Ishikawa (cell line): ENCODE results near the gene ALMS1.

ENCODE experiments used
- CEBPB ChIP-seq: IDR thresholded peaks from 2 replicates; pipeline ENCODE4 v1.6.1; 2012
- EGR1 ChIP-seq: IDR thresholded peaks from 2 replicates; pipeline ENCODE4 v1.6.1; 2012
- FOXM1 ChIP-seq: IDR thresholded peaks from 2 replicates; pipeline ENCODE4 v1.6.1; 2012; ENCODE audit warnings: low read depth, borderline replicate concordance
- RAD21 ChIP-seq: IDR thresholded peaks from 2 replicates; pipeline ENCODE4 v1.6.1; 2012; ENCODE audit warnings: low read depth
- TAF1 ChIP-seq: IDR thresholded peaks from 2 replicates; pipeline ENCODE4 v1.6.1; 2012; ENCODE audit warnings: low read depth, mild to moderate bottlenecking
- TCF12 ChIP-seq: IDR thresholded peaks from 2 replicates; pipeline ENCODE4 v1.6.1; 2012; ENCODE audit warnings: low read depth
- TEAD4 ChIP-seq: IDR thresholded peaks from 2 replicates; pipeline ENCODE4 v1.6.1; 2012
- YY1 ChIP-seq: IDR thresholded peaks from 2 replicates; pipeline ENCODE4 v1.6.1; 2012; ENCODE audit warnings: low read depth
- TF ChIP-seq, protein P1 (sequence below): IDR thresholded peaks from 2 replicates; pipeline ENCODE4 v1.6.1; 2012
- TF ChIP-seq, protein P2 (sequence below): IDR thresholded peaks from 2 replicates; pipeline ENCODE4 v1.6.1; 2012; ENCODE audit warnings: low read depth, mild to moderate bottlenecking
- TF ChIP-seq, protein P3 (sequence below): IDR thresholded peaks from 2 replicates; pipeline ENCODE4 v1.6.1; 2012

DNA sequence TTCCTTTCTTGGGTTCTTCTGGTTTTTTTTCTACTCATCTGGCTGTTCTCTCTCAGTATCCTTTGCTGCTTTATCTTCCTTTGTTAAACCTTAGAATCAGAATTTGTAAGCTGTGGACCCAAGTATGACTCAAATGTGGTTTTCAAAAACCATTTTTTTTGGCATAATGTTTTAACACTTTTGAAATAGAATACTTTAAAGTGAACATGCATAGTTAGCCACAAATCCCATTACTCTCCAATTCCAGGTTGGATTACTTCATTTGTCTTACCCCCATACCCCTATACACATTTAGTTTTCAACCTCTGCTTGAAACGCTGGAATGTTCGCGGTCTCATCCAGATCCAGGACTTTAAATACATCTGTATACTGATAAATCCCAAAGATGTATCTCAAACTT, 29.1 kb downstream of the ALMS1 start:
- TF ChIP-seq TCF12 (no peak), YY1 (no peak), RAD21 (no peak), TAF1 (no peak), CEBPB (no peak), EGR1 (no peak), TEAD4 (no peak), FOXM1 (no peak)
- TF ChIP-seq, protein P1, sequence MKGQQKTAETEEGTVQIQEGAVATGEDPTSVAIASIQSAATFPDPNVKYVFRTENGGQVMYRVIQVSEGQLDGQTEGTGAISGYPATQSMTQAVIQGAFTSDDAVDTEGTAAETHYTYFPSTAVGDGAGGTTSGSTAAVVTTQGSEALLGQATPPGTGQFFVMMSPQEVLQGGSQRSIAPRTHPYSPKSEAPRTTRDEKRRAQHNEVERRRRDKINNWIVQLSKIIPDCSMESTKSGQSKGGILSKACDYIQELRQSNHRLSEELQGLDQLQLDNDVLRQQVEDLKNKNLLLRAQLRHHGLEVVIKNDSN = no peak
- TF ChIP-seq, protein P2, sequence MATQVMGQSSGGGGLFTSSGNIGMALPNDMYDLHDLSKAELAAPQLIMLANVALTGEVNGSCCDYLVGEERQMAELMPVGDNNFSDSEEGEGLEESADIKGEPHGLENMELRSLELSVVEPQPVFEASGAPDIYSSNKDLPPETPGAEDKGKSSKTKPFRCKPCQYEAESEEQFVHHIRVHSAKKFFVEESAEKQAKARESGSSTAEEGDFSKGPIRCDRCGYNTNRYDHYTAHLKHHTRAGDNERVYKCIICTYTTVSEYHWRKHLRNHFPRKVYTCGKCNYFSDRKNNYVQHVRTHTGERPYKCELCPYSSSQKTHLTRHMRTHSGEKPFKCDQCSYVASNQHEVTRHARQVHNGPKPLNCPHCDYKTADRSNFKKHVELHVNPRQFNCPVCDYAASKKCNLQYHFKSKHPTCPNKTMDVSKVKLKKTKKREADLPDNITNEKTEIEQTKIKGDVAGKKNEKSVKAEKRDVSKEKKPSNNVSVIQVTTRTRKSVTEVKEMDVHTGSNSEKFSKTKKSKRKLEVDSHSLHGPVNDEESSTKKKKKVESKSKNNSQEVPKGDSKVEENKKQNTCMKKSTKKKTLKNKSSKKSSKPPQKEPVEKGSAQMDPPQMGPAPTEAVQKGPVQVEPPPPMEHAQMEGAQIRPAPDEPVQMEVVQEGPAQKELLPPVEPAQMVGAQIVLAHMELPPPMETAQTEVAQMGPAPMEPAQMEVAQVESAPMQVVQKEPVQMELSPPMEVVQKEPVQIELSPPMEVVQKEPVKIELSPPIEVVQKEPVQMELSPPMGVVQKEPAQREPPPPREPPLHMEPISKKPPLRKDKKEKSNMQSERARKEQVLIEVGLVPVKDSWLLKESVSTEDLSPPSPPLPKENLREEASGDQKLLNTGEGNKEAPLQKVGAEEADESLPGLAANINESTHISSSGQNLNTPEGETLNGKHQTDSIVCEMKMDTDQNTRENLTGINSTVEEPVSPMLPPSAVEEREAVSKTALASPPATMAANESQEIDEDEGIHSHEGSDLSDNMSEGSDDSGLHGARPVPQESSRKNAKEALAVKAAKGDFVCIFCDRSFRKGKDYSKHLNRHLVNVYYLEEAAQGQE = no peak
- TF ChIP-seq, protein P3, sequence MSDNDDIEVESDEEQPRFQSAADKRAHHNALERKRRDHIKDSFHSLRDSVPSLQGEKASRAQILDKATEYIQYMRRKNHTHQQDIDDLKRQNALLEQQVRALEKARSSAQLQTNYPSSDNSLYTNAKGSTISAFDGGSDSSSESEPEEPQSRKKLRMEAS = no peak
